Loucy (cell line): ENCODE results near the gene SIAH1.
"Not testable (repeated sequence)": the region's sequence is repeated elsewhere in the genome, so short reads cannot be mapped to it uniquely, and the experiment has no call there.

Source experiments
- H2AFZ ChIP-seq: fragments of 200-600 bp; sonication (generic); 2 replicates; pipeline ENCODE4 v1.6.0; 2016; ENCODE audit warnings: antibody characterized with exemption, mild to moderate bottlenecking, low read length, moderate library complexity
- H3F3A ChIP-seq: fragments of 200-600 bp; 2 replicates; pipeline ENCODE4 v1.6.0; 2016; ENCODE audit warnings: antibody characterized with exemption, low read depth, mild to moderate bottlenecking
- H3K27me3 ChIP-seq: fragments of 200-600 bp; sonication (generic); 2 replicates; pipeline ENCODE4 v1.6.1; 2014; ENCODE audit warnings: low read length, mild to moderate bottlenecking; ENCODE audit not compliant: insufficient read depth, poor library complexity, severe bottlenecking
- H3K36me3 ChIP-seq: fragments of 200-600 bp; sonication (generic); 2 replicates; pipeline ENCODE4 v1.6.1; 2016; ENCODE audit warnings: low read length; ENCODE audit not compliant: insufficient read depth
- H3K4me1 ChIP-seq: fragments of 200-600 bp; sonication (generic); 2 replicates; pipeline ENCODE4 v1.5.1; 2014; ENCODE audit warnings: low read length, mild to moderate bottlenecking; ENCODE audit not compliant: insufficient read depth, poor library complexity, severe bottlenecking
- H3K4me2 ChIP-seq: fragments of 200-600 bp; sonication (generic); 2 replicates; pipeline ENCODE4 v1.6.0; 2014; ENCODE audit warnings: antibody characterized with exemption, low read length, low read depth, mild to moderate bottlenecking; ENCODE audit not compliant: poor library complexity, severe bottlenecking
- H3K4me3 ChIP-seq: fragments of 200-600 bp; sonication (generic); 2 replicates; pipeline ENCODE4 v1.5.1; 2014; ENCODE audit warnings: low read length, mild to moderate bottlenecking, mixed read lengths; ENCODE audit not compliant: poor library complexity, severe bottlenecking
- H3K79me2 ChIP-seq: fragments of 200-600 bp; sonication (generic); 2 replicates; pipeline ENCODE4 v1.6.1; 2014; ENCODE audit warnings: low read length; ENCODE audit not compliant: insufficient read depth
- H3K9ac ChIP-seq: fragments of 200-600 bp; sonication (generic); 2 replicates; pipeline ENCODE4 v1.6.0; 2014; ENCODE audit warnings: mild to moderate bottlenecking, low read depth, low read length, moderate library complexity; ENCODE audit not compliant: poor library complexity, severe bottlenecking
- H3K9me2 ChIP-seq: fragments of 200-600 bp; sonication (generic); replicated peaks from 2 replicates; pipeline ENCODE4 v1.6.1; 2016; ENCODE audit warnings: low read depth, low read length, mixed read lengths
- H3K9me3 ChIP-seq: fragments of 200-600 bp; sonication (generic); 2 replicates; pipeline ENCODE4 v1.6.1; 2014; ENCODE audit warnings: mild to moderate bottlenecking, antibody characterized with exemption, low read length, low read depth; ENCODE audit not compliant: insufficient read depth
- H4K20me1 ChIP-seq: fragments of 200-600 bp; sonication (generic); 2 replicates; pipeline ENCODE4 v1.6.0; 2014; ENCODE audit warnings: antibody characterized with exemption, low read length, mild to moderate bottlenecking; ENCODE audit not compliant: insufficient read depth, poor library complexity, severe bottlenecking
- CTCF ChIP-seq: fragments of 200-600 bp; sonication (generic); conservative IDR thresholded peaks from 2 replicates; pipeline ENCODE4 v1.5.1; 2014; ENCODE audit warnings: mild to moderate bottlenecking, antibody characterized with exemption, low read length
- EZH2phosphoT487 ChIP-seq: fragments of 200-600 bp; IDR thresholded peaks from 2 replicates; pipeline ENCODE4 v1.6.1; 2018; ENCODE audit warnings: antibody characterized with exemption, mild to moderate bottlenecking, moderate library complexity, borderline replicate concordance

The SIAH1 gene

GRCh38 chr16:48354877-48355855 lies 30.0 kb downstream of the SIAH1 start:
- no peaks in the 10 kb centered on the region for H3K27me3 ChIP-seq
- H3K4me2 ChIP-seq = no peak overlapping the region
- H3K4me3 ChIP-seq = no peak overlapping the region
- no peak overlapping the region for H2AFZ ChIP-seq
- H3F3A ChIP-seq = no peaks in the 10 kb centered on the region
- H3K9me3 ChIP-seq = no peaks in the 10 kb centered on the region
- H3K36me3 ChIP-seq = peaks cover 57% of the 10 kb centered on the region; the same call in 1 of the 2 replicates
- H3K4me1 ChIP-seq = no peaks in the 10 kb centered on the region
- H3K9me2 ChIP-seq = no peaks in the 10 kb centered on the region
- H3K9ac ChIP-seq = no peak overlapping the region
- peaks cover 71% of the 10 kb centered on the region for H3K79me2 ChIP-seq
- TF ChIP-seq CTCF = no peak
- TF ChIP-seq EZH2phosphoT487 = no peak
- peaks cover 48% of the 10 kb centered on the region for H4K20me1 ChIP-seq

GRCh38 chr16:48354385-48354784 lies 30.8 kb downstream of the SIAH1 start:
- H3K4me3 ChIP-seq, H3K4me2 ChIP-seq, H3K9ac ChIP-seq, H3K9me2 ChIP-seq, H3K27me3 ChIP-seq, H3F3A ChIP-seq, H3K9me3 ChIP-seq, H2AFZ ChIP-seq, H3K4me1 ChIP-seq: not testable (repeated sequence)
- Histone ChIP-seq H3K36me3 (peaks cover 60% of the 10 kb centered on the region; the same call in 1 of the 2 replicates), H4K20me1 (peaks cover 43% of the 10 kb centered on the region), H3K79me2 (peaks cover 64% of the 10 kb centered on the region)

GRCh38 chr16:48353565-48354163 lies 31.5 kb downstream of the SIAH1 start:
- Histone ChIP-seq H3K4me1 (no peaks in the 10 kb centered on the region), H2AFZ (no peak overlapping the region), H3F3A (no peaks in the 10 kb centered on the region), H3K4me3 (no peak overlapping the region), H3K9me3 (no peaks in the 10 kb centered on the region), H3K36me3 (peaks cover 66% of the 10 kb centered on the region; the same call in 1 of the 2 replicates), H3K4me2 (no peak overlapping the region), H3K27me3 (no peaks in the 10 kb centered on the region), H4K20me1 (peaks cover 41% of the 10 kb centered on the region), H3K9me2 (no peaks in the 10 kb centered on the region), H3K79me2 (peaks cover 56% of the 10 kb centered on the region), H3K9ac (no peak overlapping the region)
- TF ChIP-seq EZH2phosphoT487 (no peak), CTCF (peak; percentile 98)
